HG02678 (cell line): ENCODE measurements around the gene NUDT2.
"Not testable (repeated sequence)": the region's sequence is repeated elsewhere in the genome, so short reads cannot be mapped to it uniquely, and the experiment has no call there.

Experiments
- ATAC-seq: cut with Tn5 transposase; IDR thresholded peaks from one replicate; pipeline ENCODE4 v1.9.1; 2021; ENCODE audit warnings: mild to moderate bottlenecking, moderate library complexity; ENCODE audit not compliant: unreplicated experiment

Gene NUDT2

GRCh38 chr9:34328987-34329832 is at the start of gene NUDT2, which contains the start of gene KIF24:
Gene NUDT2, plus strand, starts transcription at chr9:34329569. Its CDS starts 9,471 bp downstream, at chr9:34339040.
Gene KIF24, minus strand, starts transcription at chr9:34329268. Its CDS starts 17,922 bp downstream, at chr9:34311346.
- peak; percentile 94 for ATAC-seq

- no peak for ATAC-seq
Measured at GRCh38 chr9:34282096-34282495, 47.3 kb upstream of the NUDT2 start.

GRCh38 chr9:34289159-34289558 is 40.2 kb upstream of the NUDT2 start:
- ATAC-seq, result no peak

GRCh38 chr9:34291023-34291422 is 38.3 kb upstream of the NUDT2 start:
- no peak for ATAC-seq

GRCh38 chr9:34291423-34291822 is 37.9 kb upstream of the NUDT2 start:
- no peak for ATAC-seq

GRCh38 chr9:34292552-34292951 is 36.8 kb upstream of the NUDT2 start:
- no peak for ATAC-seq

GRCh38 chr9:34301064-34301463 is 28.3 kb upstream of the NUDT2 start:
- not testable (repeated sequence) for ATAC-seq

GRCh38 chr9:34308316-34308715 is 21.1 kb upstream of the NUDT2 start:
- not testable (repeated sequence) for ATAC-seq

- ATAC-seq, result no peak
Measured at GRCh38 chr9:34310215-34310614, 19.2 kb upstream of the NUDT2 start.

- ATAC-seq, result no peak
Measured at GRCh38 chr9:34311499-34312185, 17.7 kb upstream of the NUDT2 start.

GRCh38 chr9:34317436-34317835 is 11.9 kb upstream of the NUDT2 start:
- ATAC-seq, result no peak

- no peak for ATAC-seq
Measured at GRCh38 chr9:34318163-34318790, 11.1 kb upstream of the NUDT2 start.

GRCh38 chr9:34321451-34321850 is 7.9 kb upstream of the NUDT2 start:
- ATAC-seq, result no peak

GRCh38 chr9:34322899-34323591 is 6.3 kb upstream of the NUDT2 start:
- no peak for ATAC-seq

- no peak for ATAC-seq
Measured at GRCh38 chr9:34326690-34327089, 2.7 kb upstream of the NUDT2 start.

- ATAC-seq, result no peak
Measured at GRCh38 chr9:34328500-34328986, 826 bp upstream of the NUDT2 start.

GRCh38 chr9:34331196-34331595 is 1.8 kb downstream of the NUDT2 start:
- no peak for ATAC-seq

- no peak for ATAC-seq
Measured at GRCh38 chr9:34332076-34332964, 3.0 kb downstream of the NUDT2 start.

GRCh38 chr9:34333836-34334235 is 4.5 kb downstream of the NUDT2 start:
- ATAC-seq, result no peak

- ATAC-seq, result no peak
Measured at GRCh38 chr9:34334337-34334824, 5.0 kb downstream of the NUDT2 start.
